Loucy (cell line): ENCODE data around the gene TACC2.

Experiments used
- EZH2phosphoT487 ChIP-seq: fragments of 200-600 bp; IDR thresholded peaks from 2 replicates; pipeline ENCODE4 v1.6.1; 2018; ENCODE audit warnings: antibody characterized with exemption, mild to moderate bottlenecking, moderate library complexity, borderline replicate concordance
- TF ChIP-seq, protein P1 (sequence below): fragments of 200-600 bp; sonication (generic); conservative IDR thresholded peaks from 2 replicates; pipeline ENCODE4 v1.5.1; 2014; ENCODE audit warnings: mild to moderate bottlenecking, antibody characterized with exemption, low read length

GRCh38 chr10:122014652-122015248, 25.8 kb downstream of the TACC2 start:
- TF ChIP-seq, protein P1, sequence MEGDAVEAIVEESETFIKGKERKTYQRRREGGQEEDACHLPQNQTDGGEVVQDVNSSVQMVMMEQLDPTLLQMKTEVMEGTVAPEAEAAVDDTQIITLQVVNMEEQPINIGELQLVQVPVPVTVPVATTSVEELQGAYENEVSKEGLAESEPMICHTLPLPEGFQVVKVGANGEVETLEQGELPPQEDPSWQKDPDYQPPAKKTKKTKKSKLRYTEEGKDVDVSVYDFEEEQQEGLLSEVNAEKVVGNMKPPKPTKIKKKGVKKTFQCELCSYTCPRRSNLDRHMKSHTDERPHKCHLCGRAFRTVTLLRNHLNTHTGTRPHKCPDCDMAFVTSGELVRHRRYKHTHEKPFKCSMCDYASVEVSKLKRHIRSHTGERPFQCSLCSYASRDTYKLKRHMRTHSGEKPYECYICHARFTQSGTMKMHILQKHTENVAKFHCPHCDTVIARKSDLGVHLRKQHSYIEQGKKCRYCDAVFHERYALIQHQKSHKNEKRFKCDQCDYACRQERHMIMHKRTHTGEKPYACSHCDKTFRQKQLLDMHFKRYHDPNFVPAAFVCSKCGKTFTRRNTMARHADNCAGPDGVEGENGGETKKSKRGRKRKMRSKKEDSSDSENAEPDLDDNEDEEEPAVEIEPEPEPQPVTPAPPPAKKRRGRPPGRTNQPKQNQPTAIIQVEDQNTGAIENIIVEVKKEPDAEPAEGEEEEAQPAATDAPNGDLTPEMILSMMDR: no peak
- no peak for TF ChIP-seq EZH2phosphoT487
